ENCODE data around the gene PHEX. TPM values are rescaled to one million over a fixed set of nuclear protein-coding genes. Genes with fewer than 3 reads are reported as not detected.

PHEX gene
- total RNA-seq, 3 donors from 2014 or later, result 0.16 to 5.6 (median 2.5) TPM

- intact Hi-C loops (cut with DNase I; ENCODE audit: low total_unique reads), result no loop called here
- H3K36me3 ChIP-seq, result no peaks in the 10 kb centered on the region
- no peak overlapping the region for H3K27ac ChIP-seq
- H3K9me3 ChIP-seq, result no peaks in the 10 kb centered on the region
- H3K27me3 ChIP-seq, result peaks cover 0 to 19% of the 10 kb centered on the region in 2 donors
- H3K4me1 ChIP-seq, result no peaks in the 10 kb centered on the region
- no peak for TF ChIP-seq POLR2A (IDR thresholded peaks at IDR 0.05)
- no peak for TF ChIP-seq CTCF (IDR thresholded peaks at IDR 0.05)
- TF ChIP-seq POLR2AphosphoS5 (IDR thresholded peaks at IDR 0.05), result no peak
- no peak overlapping the region for H3K4me3 ChIP-seq
- no peak for DNase-seq (ENCODE audit: low spot score in 2 of 2)
Measured at GRCh38 chrX:22078117-22078516, 46.0 kb downstream of the PHEX start.

- intact Hi-C loops (cut with DNase I; ENCODE audit: low total_unique reads), result no loop called here
- no peak overlapping the region for H3K27ac ChIP-seq
Measured at GRCh38 chrX:22081475-22082092, 49.5 kb downstream of the PHEX start.

GRCh38 chrX:22086003-22086402, 53.9 kb downstream of the PHEX start:
- Histone ChIP-seq H3K4me1 (no peaks in the 10 kb centered on the region), H3K27me3 (peaks cover 0 to 14% of the 10 kb centered on the region in 2 donors), H3K27ac (no peak overlapping the region), H3K9me3 (no peaks in the 10 kb centered on the region), H3K4me3 (no peak overlapping the region), H3K36me3 (no peaks in the 10 kb centered on the region)
- no peak for DNase-seq (ENCODE audit: low spot score in 2 of 2)
- TF ChIP-seq POLR2AphosphoS5 (IDR thresholded peaks at IDR 0.05), result no peak
- TF ChIP-seq POLR2A (IDR thresholded peaks at IDR 0.05), result no peak
- no peak for TF ChIP-seq CTCF (IDR thresholded peaks at IDR 0.05)
- intact Hi-C loops (cut with DNase I; ENCODE audit: low total_unique reads), result no loop called here

More at GRCh38 chrX:22081475-22082092, 49.5 kb downstream of the PHEX start:
- Histone ChIP-seq H3K9me3 (no peaks in the 10 kb centered on the region), H3K36me3 (no peaks in the 10 kb centered on the region), H3K4me3 (no peak overlapping the region), H3K27me3 (peaks cover 0 to 15% of the 10 kb centered on the region in 2 donors), H3K4me1 (no peaks in the 10 kb centered on the region)
- no peak for DNase-seq (ENCODE audit: low spot score in 2 of 2)
- TF ChIP-seq POLR2AphosphoS5 (IDR thresholded peaks at IDR 0.05) (no peak), CTCF (IDR thresholded peaks at IDR 0.05) (no peak), POLR2A (IDR thresholded peaks at IDR 0.05) (no peak)

- Histone ChIP-seq H3K4me3 (no peak overlapping the region), H3K4me1 (no peaks in the 10 kb centered on the region), H3K9me3 (no peaks in the 10 kb centered on the region), H3K27me3 (peaks cover 0 to 7% of the 10 kb centered on the region in 2 donors), H3K27ac (no peak overlapping the region), H3K36me3 (no peaks in the 10 kb centered on the region)
- no peak for DNase-seq (ENCODE audit: low spot score in 2 of 2)
- no peak for TF ChIP-seq POLR2AphosphoS5 (IDR thresholded peaks at IDR 0.05)
- no peak for TF ChIP-seq CTCF (IDR thresholded peaks at IDR 0.05)
- no peak for TF ChIP-seq POLR2A (IDR thresholded peaks at IDR 0.05)
- intact Hi-C loops (cut with DNase I; ENCODE audit: low total_unique reads), result no loop called here
Measured at GRCh38 chrX:22087011-22087557, 55.0 kb downstream of the PHEX start.

- intact Hi-C loops (cut with DNase I; ENCODE audit: low total_unique reads), result no loop called here
- no peaks in the 10 kb centered on the region for H3K9me3 ChIP-seq
- no peaks in the 10 kb centered on the region for H3K4me1 ChIP-seq
- no peak for DNase-seq (ENCODE audit: low spot score in 2 of 2)
- peaks cover 0 to 7% of the 10 kb centered on the region in 2 donors for H3K27me3 ChIP-seq
- H3K36me3 ChIP-seq, result no peaks in the 10 kb centered on the region
- TF ChIP-seq POLR2AphosphoS5 (IDR thresholded peaks at IDR 0.05) (no peak), POLR2A (IDR thresholded peaks at IDR 0.05) (no peak), CTCF (IDR thresholded peaks at IDR 0.05) (no peak)
- H3K27ac ChIP-seq, result no peak overlapping the region
- no peak overlapping the region for H3K4me3 ChIP-seq
Measured at GRCh38 chrX:22088326-22088725, 56.2 kb downstream of the PHEX start.
